Mesenteric fat pad (tissue), 1 donor: ENCODE results near the gene EIF4G1. TPM values are rescaled to one million over a fixed set of nuclear protein-coding genes. Genes with fewer than 3 reads are reported as not detected.

ENCODE experiments used
- DNase-seq: peaks from one replicate; pipeline ENCODE4 v3.0.0-alpha.2; 2020; ENCODE audit warnings: low spot score
- total RNA-seq: library from RNA; stranded (reverse); fragmentation: NEBNext Ultra II Directional; extraction: Animal tissue kit (Norgen Biotek cat#: 25700); gene quantifications from one replicate; pipeline ENCODE4 v1.2.1, GENCODE V29; 2021
- donor health status: DM: yes; HTN: yes; CAD: no.

Gene EIF4G1
- total RNA-seq, 1 donor from 2014 or later: 361 TPM

DNA sequence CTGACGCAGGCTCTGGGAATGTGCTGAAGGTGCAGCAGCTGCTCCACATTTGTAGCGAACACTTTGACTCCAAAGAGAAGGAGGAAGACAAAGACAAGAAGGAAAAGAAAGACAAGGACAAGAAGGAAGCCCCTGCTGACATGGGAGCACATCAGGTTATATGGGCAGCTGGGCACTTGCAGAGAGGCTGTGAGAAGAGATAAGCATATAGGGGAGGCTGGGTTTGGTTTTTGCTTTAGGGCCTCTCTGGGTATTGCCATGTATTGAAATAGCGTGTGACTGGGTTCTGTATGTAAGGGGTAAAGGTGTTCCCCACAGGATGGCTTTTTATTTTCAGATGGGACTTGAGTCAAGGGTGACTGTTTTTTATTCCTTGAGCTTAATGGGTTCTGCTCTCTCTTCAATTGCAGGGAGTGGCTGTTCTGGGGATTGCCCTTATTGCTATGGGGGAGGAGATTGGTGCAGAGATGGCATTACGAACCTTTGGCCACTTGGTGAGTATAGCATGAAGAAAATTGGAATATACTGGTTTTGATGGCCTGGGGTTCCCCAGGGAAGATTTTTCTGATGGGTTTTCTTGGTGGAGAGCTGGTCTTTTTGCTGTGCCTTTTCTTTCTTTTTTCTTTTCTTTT, 7.9 kb upstream of the EIF4G1 start:
- DNase-seq: no peak

DNA sequence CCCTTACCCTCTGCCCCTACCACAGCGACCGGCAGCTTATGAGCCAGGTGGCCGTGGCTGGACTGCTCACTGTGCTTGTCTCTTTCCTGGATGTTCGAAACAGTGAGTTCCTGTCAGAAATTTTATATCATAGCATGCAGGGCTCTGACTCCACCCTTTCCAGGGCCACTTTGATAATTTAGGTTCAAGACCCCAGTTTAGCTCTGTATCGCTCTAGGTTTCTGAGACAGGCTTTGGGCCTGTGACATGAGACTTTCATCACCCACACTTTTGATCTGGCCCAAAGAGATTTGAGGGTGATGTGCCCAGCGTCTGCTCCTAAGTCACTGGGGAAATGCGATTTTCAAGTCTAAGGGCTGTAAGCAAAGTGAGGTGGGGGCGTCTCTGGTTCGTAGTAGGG, 6.5 kb upstream of the EIF4G1 start:
- no peak for DNase-seq

DNA sequence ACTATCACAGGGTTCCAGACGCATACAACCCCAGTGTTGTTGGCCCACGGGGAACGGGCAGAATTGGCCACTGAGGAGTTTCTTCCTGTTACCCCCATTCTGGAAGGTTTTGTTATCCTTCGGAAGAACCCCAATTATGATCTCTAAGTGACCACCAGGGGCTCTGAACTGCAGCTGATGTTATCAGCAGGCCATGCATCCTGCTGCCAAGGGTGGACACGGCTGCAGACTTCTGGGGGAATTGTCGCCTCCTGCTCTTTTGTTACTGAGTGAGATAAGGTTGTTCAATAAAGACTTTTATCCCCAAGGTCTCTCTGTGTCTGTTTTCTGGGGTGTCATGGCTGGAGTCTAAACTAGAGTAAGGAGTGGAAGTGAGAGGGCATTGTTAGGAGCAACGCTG, 5.7 kb upstream of the EIF4G1 start:
- no peak for DNase-seq

- DNase-seq: no peak
Observed at GRCh38 chr3:184311633-184312032, 2.8 kb upstream of the EIF4G1 start.

GRCh38 chr3:184314700-184315542, 515 bp downstream of the EIF4G1 start:
- peak; percentile 98 for DNase-seq

DNA sequence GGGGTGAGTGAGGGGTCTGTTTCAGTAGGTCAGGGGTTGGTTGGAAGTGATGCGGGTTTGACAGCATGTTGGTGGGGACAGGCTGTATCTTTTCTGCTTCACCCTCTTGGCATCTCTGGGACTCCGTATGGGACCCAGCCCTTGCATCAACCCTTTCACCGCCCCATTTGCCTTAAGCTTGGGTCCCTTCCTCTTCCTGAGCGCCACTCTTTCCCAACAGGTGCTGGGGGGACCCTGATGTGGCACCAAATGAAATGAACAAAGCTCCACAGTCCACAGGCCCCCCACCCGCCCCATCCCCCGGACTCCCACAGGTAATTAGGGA, 1.1 kb downstream of the EIF4G1 start:
- DNase-seq: no peak

GRCh38 chr3:184315871-184316661, 1.7 kb downstream of the EIF4G1 start:
- DNase-seq: no peak

- DNase-seq: no peak
Observed at GRCh38 chr3:184316792-184317191, 2.4 kb downstream of the EIF4G1 start.

DNA sequence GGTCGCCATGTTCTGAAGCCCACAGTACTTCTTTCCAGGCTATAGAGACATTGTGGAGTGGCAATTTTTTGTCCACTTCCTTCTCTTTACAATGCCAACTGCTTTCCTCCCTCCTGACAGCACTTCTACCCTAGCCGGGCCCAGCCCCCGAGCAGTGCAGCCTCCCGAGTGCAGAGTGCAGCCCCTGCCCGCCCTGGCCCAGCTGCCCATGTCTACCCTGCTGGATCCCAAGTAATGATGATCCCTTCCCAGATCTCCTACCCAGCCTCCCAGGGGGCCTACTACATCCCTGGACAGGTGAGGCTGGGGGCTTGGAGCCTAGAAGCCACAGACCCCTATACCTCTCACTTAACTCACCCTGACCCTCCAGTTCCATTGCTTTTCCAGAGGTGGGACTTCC, 2.8 kb downstream of the EIF4G1 start:
- no peak for DNase-seq

- peak; percentile 96 for DNase-seq
Observed at GRCh38 chr3:184320104-184320445, 5.7 kb downstream of the EIF4G1 start.

- DNase-seq: no peak
Observed at GRCh38 chr3:184321666-184322065, 7.3 kb downstream of the EIF4G1 start.

DNA sequence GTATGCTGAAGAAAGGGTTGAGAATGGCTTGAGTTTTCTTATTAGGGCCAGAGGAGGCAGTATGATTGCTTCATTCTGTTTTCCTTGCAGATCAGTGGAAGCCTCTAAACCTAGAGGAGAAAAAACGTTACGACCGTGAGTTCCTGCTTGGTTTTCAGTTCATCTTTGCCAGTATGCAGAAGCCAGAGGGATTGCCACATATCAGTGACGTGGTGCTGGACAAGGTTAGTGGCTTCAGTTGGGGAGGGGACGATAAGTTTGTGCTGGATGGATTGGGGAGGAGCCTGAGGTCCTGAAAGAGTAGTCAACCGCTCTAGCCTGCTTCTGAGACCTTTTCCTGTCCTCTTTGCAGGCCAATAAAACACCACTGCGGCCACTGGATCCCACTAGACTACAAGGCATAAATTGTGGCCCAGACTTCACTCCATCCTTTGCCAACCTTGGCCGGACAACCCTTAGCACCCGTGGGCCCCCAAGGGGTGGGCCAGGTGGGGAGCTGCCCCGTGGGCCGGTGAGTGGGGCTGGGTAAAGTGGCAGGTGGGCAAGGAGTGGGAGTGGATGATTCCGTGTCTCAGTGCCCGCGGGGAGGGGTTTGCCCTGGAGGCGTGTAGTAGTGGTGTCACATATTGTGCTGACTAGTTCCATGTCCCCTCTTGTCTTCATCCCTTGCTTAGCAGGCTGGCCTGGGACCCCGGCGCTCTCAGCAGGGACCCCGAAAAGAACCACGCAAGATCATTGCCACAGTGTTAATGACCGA, 8.5 kb downstream of the EIF4G1 start:
- DNase-seq: no peak

- no peak for DNase-seq
Observed at GRCh38 chr3:184323696-184324095, 9.3 kb downstream of the EIF4G1 start.

DNA sequence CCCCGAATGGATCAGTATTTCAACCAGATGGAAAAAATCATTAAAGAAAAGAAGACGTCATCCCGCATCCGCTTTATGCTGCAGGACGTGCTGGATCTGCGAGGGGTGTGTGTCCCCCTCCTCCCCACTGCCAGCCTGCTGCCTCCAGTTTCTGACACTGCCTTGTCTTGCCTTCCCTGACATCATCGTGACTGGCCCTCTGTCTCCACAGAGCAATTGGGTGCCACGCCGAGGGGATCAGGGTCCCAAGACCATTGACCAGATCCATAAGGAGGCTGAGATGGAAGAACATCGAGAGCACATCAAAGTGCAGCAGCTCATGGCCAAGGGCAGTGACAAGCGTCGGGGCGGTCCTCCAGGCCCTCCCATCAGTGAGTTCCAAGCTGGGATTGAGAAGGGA, 10.9 kb downstream of the EIF4G1 start:
- no peak for DNase-seq

- no peak for DNase-seq
Observed at GRCh38 chr3:184325715-184326369, 11.4 kb downstream of the EIF4G1 start.

- no peak for DNase-seq
Observed at GRCh38 chr3:184327171-184327570, 12.8 kb downstream of the EIF4G1 start.

- DNase-seq: no peak
Observed at GRCh38 chr3:184328516-184328915, 14.1 kb downstream of the EIF4G1 start.

DNA sequence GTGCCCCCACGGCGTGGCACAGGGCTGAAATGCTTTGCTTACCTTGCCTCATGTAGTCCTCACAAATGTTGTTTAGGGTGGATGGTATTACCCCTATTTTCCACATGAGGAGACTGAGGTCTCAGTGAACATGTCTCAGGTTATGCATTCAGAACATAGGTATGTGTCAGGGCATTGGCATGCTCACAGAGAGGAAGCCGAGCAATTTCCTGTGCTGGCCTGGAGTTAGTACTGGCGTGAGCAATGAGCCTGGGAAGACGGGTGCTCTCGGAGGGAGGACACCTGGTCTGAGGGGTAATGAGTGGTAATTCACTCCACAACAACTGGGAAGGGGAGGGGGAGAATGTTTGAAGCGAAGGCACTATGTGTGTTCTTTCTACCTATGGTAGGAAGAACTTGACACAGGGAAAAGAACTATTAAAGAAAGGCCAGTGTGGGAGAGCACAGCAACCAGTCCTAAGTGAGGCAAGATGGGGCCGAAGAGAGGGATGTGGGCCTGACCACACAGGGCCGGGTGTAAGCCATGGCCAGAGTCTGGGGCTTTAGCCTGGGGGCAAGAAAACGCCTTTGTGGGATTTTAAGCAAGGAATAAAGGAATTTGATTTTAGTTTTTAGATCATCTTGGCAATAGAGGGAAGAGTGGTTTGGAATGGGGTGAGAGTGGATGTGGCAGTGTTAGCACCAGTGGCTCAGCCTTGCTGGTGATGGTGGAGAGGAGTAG, 18.1 kb downstream of the EIF4G1 start:
- no peak for DNase-seq

GRCh38 chr3:184333190-184333589, 18.8 kb downstream of the EIF4G1 start:
- DNase-seq: no peak

GRCh38 chr3:184333700-184334099, 19.3 kb downstream of the EIF4G1 start:
- DNase-seq: no peak
